Activated CD4-positive, CD25-positive, alpha-beta regulatory T cell treated with anti-CD3 and anti-CD28 coated beads, Interleukin-2, amount 50 U/mL, for 72 hours (primary cell): Measurements from ENCODE around the gene TYK2.
"Not testable (repeated sequence)": the region's sequence is repeated elsewhere in the genome, so short reads cannot be mapped to it uniquely, and the experiment has no call there.

ENCODE experiments used
- DNase-seq: peaks from one replicate; pipeline ENCODE4 v3.0.0; 2021

Gene TYK2

GRCh38 chr19:10380313-10381102 is at the start of gene TYK2:
TYK2 (minus strand) TSS chr19:10380572; CDS start chr19:10378406, 2,166 bp downstream.
- peak; percentile 98 for DNase-seq

DNA sequence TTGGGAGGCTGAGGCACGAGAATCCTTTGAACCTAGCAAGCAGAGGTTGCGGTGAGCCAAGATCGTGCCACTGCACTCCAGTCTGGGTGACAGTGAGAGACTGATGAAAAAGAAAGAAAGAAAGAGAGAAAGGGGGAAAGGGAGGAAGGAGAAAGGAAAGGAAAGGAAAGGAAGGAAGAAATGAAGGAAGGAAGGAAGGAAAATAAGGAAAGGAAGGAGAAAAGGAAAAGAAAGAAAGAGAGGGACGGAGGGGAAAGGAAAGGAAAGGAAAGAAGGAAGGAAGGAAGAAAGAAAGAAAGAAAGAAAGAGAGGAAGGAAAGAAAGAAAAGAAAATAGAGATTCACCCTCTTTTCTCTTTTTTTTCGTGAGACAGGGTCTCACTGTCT is 48.6 kb upstream of the TYK2 start:
- DNase-seq = no peak

- no peak for DNase-seq
These were observed 46.8 kb upstream of the TYK2 start for GRCh38 chr19:10427169-10427568.

GRCh38 chr19:10424011-10424637 is 43.8 kb upstream of the TYK2 start:
- DNase-seq = peak; percentile 74

DNA sequence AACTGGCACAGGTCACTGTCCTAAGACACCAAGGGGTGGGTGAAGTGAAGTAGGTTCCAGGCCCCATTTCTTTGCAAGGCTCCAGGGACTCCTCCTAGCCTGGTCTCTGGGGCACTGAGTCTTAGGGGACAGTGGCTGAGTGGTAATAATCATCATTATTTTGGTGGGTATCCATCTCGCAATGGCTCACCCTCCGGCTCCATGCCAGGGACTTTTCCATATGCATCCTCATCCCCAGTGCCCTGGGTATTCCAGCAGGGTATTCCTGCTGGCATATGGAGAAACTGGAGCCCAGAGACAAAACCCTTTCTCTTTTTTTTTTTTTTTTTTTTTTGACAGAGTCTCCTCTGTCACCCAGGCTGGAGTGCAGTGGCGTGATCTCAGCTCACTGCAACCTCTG is 42.5 kb upstream of the TYK2 start:
- DNase-seq = no peak

GRCh38 chr19:10422046-10422461 is 41.7 kb upstream of the TYK2 start:
- DNase-seq = no peak

- DNase-seq = no peak
These were observed 41.1 kb upstream of the TYK2 start for GRCh38 chr19:10421240-10422045.

DNA sequence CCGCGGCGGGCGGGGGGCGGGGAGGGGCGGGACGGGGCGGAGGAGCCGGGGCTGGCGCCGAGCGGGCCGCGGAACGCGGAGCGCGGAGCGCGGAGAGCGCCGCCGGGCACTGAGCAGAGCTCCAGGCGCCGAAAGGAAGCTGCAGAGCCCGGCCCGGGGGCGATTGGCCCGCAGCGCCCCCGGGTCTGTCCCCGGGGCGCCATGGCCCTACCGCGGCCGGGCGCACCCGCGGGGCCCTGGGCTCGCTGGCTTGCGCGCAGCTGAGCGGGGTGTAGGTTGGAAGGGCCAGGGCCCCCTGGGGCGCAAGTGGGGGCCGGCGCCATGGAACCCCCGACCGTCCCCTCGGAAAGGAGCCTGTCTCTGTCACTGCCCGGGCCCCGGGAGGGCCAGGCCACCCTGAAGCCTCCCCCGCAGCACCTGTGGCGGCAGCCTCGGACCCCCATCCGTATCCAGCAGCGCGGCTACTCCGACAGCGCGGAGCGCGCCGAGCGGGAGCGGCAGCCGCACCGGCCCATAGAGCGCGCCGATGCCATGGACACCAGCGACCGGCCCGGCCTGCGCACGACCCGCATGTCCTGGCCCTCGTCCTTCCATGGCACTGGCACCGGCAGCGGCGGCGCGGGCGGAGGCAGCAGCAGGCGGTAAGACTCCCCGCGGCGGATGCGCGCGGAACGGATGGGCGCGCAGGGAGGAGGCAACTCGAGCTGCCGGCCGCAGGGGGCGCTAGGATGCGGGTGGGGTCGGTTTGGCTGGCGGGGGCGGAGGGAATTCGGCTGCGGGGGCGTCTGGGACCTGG is 40.3 kb upstream of the TYK2 start, which contains the start of gene PDE4A:
TSS of gene PDE4A (plus strand) at position 95 of the 796 bp plus-strand sequence. CDS start at position 322, 227 bp downstream.
- no peak for DNase-seq

GRCh38 chr19:10419646-10420443 is 39.5 kb upstream of the TYK2 start:
- no peak for DNase-seq

GRCh38 chr19:10419200-10419645 is 38.9 kb upstream of the TYK2 start:
- no peak for DNase-seq

GRCh38 chr19:10418485-10419199 is 38.3 kb upstream of the TYK2 start:
- no peak for DNase-seq

GRCh38 chr19:10418235-10418484 is 37.8 kb upstream of the TYK2 start:
- no peak for DNase-seq

DNA sequence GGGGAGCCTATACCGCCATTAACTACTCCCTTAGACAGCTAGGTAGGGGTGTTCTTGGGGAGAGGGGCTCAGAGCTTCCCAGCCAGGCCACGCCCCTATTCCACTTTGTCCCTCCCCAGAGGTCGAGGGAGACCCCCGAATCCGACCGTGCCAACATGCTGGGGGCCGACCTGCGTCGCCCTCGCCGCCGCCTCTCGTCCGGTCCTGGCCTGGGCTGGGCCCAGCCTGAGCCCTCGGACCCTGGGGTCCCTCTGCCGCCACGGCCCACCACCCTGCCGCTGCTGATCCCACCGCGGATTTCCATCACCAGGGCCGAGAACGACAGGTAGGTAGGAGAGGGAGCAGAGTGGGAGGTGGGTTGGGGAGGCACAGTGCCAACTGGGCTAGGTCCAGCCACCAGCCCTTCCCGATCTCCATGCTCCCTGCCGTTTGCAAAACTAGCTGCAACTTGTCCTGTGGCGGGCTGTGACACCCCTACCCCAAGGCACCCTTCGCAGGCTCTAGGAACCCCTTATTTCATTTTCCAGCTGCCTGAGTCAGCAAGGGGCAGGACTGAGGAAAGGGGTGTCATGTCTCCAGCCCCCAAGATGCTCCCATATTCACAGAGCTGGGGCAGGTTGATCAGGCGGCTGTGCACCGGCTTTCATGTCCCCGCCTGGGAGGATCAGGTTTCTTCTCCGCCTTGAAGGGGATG is 37.3 kb upstream of the TYK2 start:
- no peak for DNase-seq

DNA sequence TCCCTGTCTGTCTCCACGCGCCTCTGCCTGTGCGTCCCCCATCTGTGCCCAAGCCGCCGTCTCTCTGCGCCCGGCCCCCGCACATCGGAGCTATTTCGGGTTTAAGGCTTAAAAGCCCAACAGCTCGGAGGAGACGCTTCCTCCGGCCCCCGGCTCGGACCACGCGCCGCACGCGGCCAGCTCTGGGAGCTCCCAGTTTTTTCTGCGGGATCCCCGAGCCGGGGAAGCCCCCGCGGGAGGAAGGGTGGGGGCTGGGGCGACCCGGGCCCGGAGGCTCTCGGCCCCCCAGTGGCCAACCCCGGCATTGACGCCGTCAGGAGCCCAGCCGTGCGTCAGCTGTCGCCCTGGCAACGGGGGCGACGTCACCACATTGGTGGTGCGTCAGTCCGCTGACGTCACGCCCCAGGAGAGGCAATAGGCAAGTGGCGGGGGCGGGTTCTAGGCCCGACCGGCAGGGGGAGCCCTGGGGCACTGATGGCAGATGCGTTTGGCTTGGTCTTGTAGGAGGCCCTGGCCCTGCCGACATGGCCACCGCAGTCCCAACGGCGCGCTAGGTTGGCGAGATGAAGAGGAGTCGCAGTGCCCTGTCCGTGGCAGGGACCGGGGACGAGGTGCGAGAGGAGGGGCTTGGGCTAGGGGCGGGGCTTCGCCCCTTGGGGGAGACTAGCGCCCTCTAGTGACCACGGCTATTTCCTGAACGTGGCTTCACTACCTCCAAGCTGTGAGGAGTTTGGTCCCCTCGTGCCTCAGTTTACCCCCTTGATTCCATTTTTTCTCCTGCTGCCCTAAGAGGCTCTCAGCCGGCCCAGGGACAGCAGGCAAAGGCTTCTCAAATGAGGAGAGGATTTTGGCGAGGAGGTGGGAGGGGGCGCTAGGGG is 36.2 kb upstream of the TYK2 start:
- DNase-seq = peak; percentile 89

DNA sequence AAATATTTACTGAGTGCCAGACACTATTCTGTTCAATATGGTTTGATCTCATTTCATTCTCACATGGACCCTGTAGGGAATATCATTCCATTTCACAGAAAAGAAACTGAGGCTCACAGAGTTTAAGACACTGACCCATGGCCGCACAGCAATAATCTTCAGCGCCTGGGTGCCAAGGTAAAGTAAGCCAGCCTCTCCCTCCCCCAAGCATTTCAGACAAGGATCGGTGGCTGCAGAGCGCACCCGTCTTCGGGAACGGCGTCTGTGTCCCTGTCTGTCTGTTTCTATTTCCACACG is 35.7 kb upstream of the TYK2 start:
- DNase-seq = no peak

DNA sequence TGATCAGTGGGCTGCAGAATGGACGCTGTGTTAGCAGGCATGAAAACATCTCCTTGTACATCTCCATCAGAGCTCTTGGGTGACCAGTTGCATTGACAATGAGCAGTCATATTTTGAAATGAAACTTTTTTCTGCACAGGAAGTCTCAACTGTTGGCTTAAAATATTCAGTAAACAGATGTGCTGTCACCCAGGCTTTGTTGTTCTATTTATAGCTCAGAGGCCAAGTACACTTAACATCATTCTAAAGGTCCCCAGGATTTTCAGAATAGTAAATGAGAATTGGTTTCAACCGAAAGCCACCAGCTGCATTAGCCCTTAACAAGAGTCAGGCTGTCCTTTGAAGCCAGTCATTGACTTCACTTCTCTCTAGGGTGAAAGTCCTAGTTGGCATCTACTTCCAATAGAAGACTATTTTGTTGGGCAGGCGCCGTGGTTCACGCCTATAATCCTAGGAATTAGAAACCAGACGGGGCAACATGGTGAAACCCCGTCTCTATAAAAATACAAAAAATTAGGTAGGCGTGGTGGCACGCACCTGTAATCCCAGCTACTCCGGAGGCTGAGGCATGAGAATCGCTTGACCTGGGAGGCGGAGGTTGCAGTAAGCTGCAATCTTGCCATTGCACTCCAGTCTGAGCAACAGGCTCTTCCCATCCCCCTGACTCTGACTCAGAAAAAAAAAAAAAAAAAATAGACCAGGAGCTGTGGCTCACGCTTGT is 32.0 kb upstream of the TYK2 start:
- DNase-seq = no peak

DNA sequence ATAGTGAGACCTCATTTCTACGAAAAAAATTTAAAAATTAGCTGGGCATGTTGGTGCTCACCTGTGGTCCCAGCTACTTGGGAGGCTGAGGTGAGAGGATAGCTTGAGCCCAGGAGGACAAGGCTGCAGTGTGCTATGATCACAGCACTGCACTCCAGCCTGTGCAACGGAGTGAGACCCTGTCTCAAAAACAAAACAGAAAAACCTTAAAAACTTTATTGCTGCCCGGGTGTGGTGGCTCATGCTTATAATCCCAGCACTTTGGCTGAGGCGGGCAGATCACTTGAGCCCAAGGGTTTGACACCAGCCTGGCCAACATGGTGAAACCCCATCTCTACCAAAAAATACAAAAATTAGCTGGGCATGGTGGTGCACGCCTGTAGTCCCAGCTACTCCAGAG is 30.9 kb upstream of the TYK2 start:
- DNase-seq = not testable (repeated sequence)

- no peak for DNase-seq
These were observed 28.3 kb upstream of the TYK2 start for GRCh38 chr19:10408511-10409283.
